ENCODE measurements around the gene UCN2.

GRCh38 chr3:48576647-48577046 lies 13.1 kb upstream of the UCN2 start:
- TF ChIP-seq TCF12 (IDR thresholded peaks at IDR 0.05; ENCODE audit: low read depth) (no peak), EP300 (IDR thresholded peaks at IDR 0.05; ENCODE audit: borderline replicate concordance) (no peak)

Data from Ishikawa (cell line).